HCT116 (cell line): ENCODE data around the gene CHRNA4. TPM values are rescaled to one million over a fixed set of nuclear protein-coding genes. Genes with fewer than 3 reads are reported as not detected.

Experiments
- ATAC-seq: fragments of 200-7000 bp; cut with Tn5 transposase; 2 replicates; pipeline ENCODE4 v1.9.1; 2020; ENCODE audit warnings: mild to moderate bottlenecking, moderate library complexity
- BruUV-seq: library from RNA; stranded (reverse); fragments of 400-500 nt; replicated peaks from 2 replicates; lab custom pipeline; 2021; lab: Mats Ljungman, UMichigan
- CTCF ChIA-PET: fragments of 300-600 bp; sonication (Branson Sonifier 250); formaldehyde crosslinking; loops from one replicate; lab custom pipeline; 2021; ENCODE audit warnings: antibody characterized with exemption; lab: Charles Lee
- POLR2A ChIA-PET: fragments of 300-600, 350-600 bp; sonication (Branson Sonifier 250); formaldehyde crosslinking; loops from one replicate; lab custom pipeline; 2021; ENCODE audit warnings: antibody characterized with exemption; lab: Charles Lee
- RAD21 ChIA-PET, 2 experiments: fragments of 300-600 bp; sonication (Branson Sonifier 250); formaldehyde crosslinking; loops; one replicate each; lab custom pipeline; 2023; ENCODE audit warnings: low total read pairs in 2 of 2; ENCODE audit not compliant: uncharacterized antibody in 2 of 2, unreplicated experiment in 2 of 2, low non-redundant PET in 1 of 2; lab: Charles Lee
- DNase-seq: peaks from one replicate; pipeline ENCODE4 v3.0.0-alpha.2; 2010; ENCODE audit warnings: low read depth, low spot score
- H2AFZ ChIP-seq: fragments of 200-600 bp; shearing (Covaris generic), sonication (generic); 2 replicates; pipeline ENCODE4 v1.6.1; 2017; ENCODE audit warnings: low read depth, mixed run types, mixed read lengths, antibody characterized with exemption, low read length; ENCODE audit not compliant: poor library complexity, severe bottlenecking
- H3K27ac ChIP-seq: 2 replicates; pipeline ENCODE4 v1.5.1; 2012; ENCODE audit warnings: low read depth, low read length
- H3K27me3 ChIP-seq: fragments of 200-600 bp; sonication (generic); 2 replicates; pipeline ENCODE4 v1.6.1; 2016; ENCODE audit warnings: mixed run types, low read length, mixed read lengths; ENCODE audit not compliant: insufficient read depth
- H3K36me3 ChIP-seq, 2 experiments: fragments of 200-500 bp in 1 of 2; fragments of 200-600 bp in 1 of 2; sonication (Bioruptor generic) in 1 of 2; sonication (generic) in 1 of 2; 2 replicates each; pipeline versions ENCODE4 v1.5.1 to v1.6.1; 2014 to 2016; ENCODE audit warnings: low read length in 2 of 2, inconsistent platforms in 1 of 2, mixed read lengths in 1 of 2, mixed run types in 1 of 2; ENCODE audit not compliant: insufficient read depth in 2 of 2, control insufficient read depth in 1 of 2
- H3K4me1 ChIP-seq, 2 experiments: fragments of 200-600 bp in 1 of 2; sonication (generic) in 1 of 2; 2 replicates each; pipeline versions ENCODE4 v1.5.1 to v1.6.1; 2012 to 2017; ENCODE audit warnings: low read length in 2 of 2, inconsistent platforms in 1 of 2, mild to moderate bottlenecking in 1 of 2, mixed read lengths in 1 of 2, mixed run types in 1 of 2, moderate library complexity in 1 of 2; ENCODE audit not compliant: insufficient read depth in 2 of 2, control insufficient read depth in 1 of 2
- H3K4me2 ChIP-seq: fragments of 200-600 bp; sonication (generic); 2 replicates; pipeline ENCODE4 v1.6.1; 2017; ENCODE audit warnings: mixed run types, low read length, mixed read lengths
- H3K4me3 ChIP-seq, 2 experiments: fragments of 200-600 bp in 1 of 2; sonication (generic) in 1 of 2; replicated peaks in 1 of 2; 2 replicates each; pipeline ENCODE4 v1.5.1; 2011 to 2016; ENCODE audit warnings: low read length in 2 of 2, control low read depth in 1 of 2, low read depth in 1 of 2, mild to moderate bottlenecking in 1 of 2, mixed read lengths in 1 of 2, mixed run types in 1 of 2
- H3K79me2 ChIP-seq: fragments of 200-600 bp; sonication (generic); 2 replicates; pipeline ENCODE4 v1.6.1; 2017; ENCODE audit warnings: mild to moderate bottlenecking, mixed run types, low read length, moderate library complexity, mixed read lengths; ENCODE audit not compliant: insufficient read depth
- H3K9ac ChIP-seq: fragments of 200-600 bp; sonication (generic); 2 replicates; pipeline ENCODE4 v1.6.1; 2016; ENCODE audit warnings: low read length, mixed read lengths
- H3K9me2 ChIP-seq: fragments of 200-600 bp; sonication (generic), shearing (Covaris generic); 2 replicates; pipeline ENCODE4 v1.6.1; 2017; ENCODE audit warnings: mixed run types, mild to moderate bottlenecking, moderate library complexity; ENCODE audit not compliant: insufficient read depth
- H3K9me3 ChIP-seq, 2 experiments: fragments of 200-500 bp in 1 of 2; fragments of 200-600 bp in 1 of 2; sonication (Bioruptor generic) in 1 of 2; sonication (generic) in 1 of 2; 2 replicates each; pipeline ENCODE4 v1.6.1; 2014 to 2017; ENCODE audit warnings: low read length in 2 of 2, mixed read lengths in 2 of 2, inconsistent platforms in 1 of 2, low read depth in 1 of 2, mild to moderate bottlenecking in 1 of 2, mixed run types in 1 of 2, moderate library complexity in 1 of 2; ENCODE audit not compliant: control insufficient read depth in 1 of 2, insufficient read depth in 1 of 2
- H4K20me1 ChIP-seq: fragments of 200-600 bp; sonication (generic), shearing (Covaris generic); 2 replicates; pipeline ENCODE4 v1.6.1; 2017; ENCODE audit warnings: mixed run types, mild to moderate bottlenecking, moderate library complexity; ENCODE audit not compliant: insufficient read depth
- REST ChIP-seq: IDR thresholded peaks from 2 replicates; pipeline ENCODE4 v1.6.1; 2012; ENCODE audit warnings: low read depth
- intact Hi-C: fragments of 100-400 bp; cut with micrococcal nuclease; formaldehyde crosslinking; loops from 2 replicates; pipeline ENCODE4 v1.10.0; 2022
- total RNA-seq: library from RNA; stranded (reverse); gene quantifications from one replicate; pipeline ENCODE4 v1.2.1, GENCODE V29; 2021; ENCODE audit not compliant: unreplicated experiment
- TF ChIP-seq, protein P1 (sequence below): IDR thresholded peaks from 2 replicates; pipeline ENCODE4 v1.6.1; 2012
- TF ChIP-seq, protein P2 (sequence below), 3 experiments: fragments of 200-600 bp in 1 of 3; sonication (generic) in 1 of 3; IDR thresholded peaks in 2 of 3; conservative IDR thresholded peaks in 1 of 3; 2 replicates each; pipeline ENCODE4 v1.5.1; 2012 to 2017; ENCODE audit warnings: low read depth in 2 of 3, low read length in 2 of 3, antibody characterized with exemption in 1 of 3, borderline replicate concordance in 1 of 3, control low read depth in 1 of 3, mild to moderate bottlenecking in 1 of 3, mixed read lengths in 1 of 3, mixed run types in 1 of 3, moderate library complexity in 1 of 3; ENCODE audit not compliant: insufficient read depth in 1 of 3

CHRNA4 gene
- total RNA-seq, 1 experiment from 2014 or later = not detected

GRCh38 chr20:63399596-63400375 is 38.6 kb upstream of the CHRNA4 start:
- H3K9me3 ChIP-seq = no peaks in the 10 kb centered on the region
- ChIA-PET RAD21 (no interaction called here), POLR2A (no interaction called here), CTCF (no interaction called here)
- TF ChIP-seq, protein P1, sequence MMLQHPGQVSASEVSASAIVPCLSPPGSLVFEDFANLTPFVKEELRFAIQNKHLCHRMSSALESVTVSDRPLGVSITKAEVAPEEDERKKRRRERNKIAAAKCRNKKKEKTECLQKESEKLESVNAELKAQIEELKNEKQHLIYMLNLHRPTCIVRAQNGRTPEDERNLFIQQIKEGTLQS = no peak
- no peak for TF ChIP-seq REST
- TF ChIP-seq, protein P2, sequence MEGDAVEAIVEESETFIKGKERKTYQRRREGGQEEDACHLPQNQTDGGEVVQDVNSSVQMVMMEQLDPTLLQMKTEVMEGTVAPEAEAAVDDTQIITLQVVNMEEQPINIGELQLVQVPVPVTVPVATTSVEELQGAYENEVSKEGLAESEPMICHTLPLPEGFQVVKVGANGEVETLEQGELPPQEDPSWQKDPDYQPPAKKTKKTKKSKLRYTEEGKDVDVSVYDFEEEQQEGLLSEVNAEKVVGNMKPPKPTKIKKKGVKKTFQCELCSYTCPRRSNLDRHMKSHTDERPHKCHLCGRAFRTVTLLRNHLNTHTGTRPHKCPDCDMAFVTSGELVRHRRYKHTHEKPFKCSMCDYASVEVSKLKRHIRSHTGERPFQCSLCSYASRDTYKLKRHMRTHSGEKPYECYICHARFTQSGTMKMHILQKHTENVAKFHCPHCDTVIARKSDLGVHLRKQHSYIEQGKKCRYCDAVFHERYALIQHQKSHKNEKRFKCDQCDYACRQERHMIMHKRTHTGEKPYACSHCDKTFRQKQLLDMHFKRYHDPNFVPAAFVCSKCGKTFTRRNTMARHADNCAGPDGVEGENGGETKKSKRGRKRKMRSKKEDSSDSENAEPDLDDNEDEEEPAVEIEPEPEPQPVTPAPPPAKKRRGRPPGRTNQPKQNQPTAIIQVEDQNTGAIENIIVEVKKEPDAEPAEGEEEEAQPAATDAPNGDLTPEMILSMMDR (IDR thresholded peaks at IDR 0.05 in 2 of 3, conservative IDR thresholded peaks at IDR 0.05 in 1 of 3; ENCODE audit: borderline replicate concordance in 1 of 3, insufficient read depth in 1 of 3, low read depth in 2 of 3, low read length in 2 of 3) = no peak
- H3K36me3 ChIP-seq = no peaks in the 10 kb centered on the region
- no peaks in the 10 kb centered on the region for H3K27me3 ChIP-seq
- no peak for DNase-seq
- no peak overlapping the region for H3K4me3 ChIP-seq
- no TSS peak for BruUV-seq
- no peaks in the 10 kb centered on the region for H3K79me2 ChIP-seq
- no peak overlapping the region for H3K27ac ChIP-seq
- ATAC-seq = no peak
- H3K4me1 ChIP-seq = no peaks in the 10 kb centered on the region
- no peaks in the 10 kb centered on the region for H3K9me2 ChIP-seq
- intact Hi-C loops = no loop called here
- no peak overlapping the region for H3K9ac ChIP-seq
- no peak overlapping the region for H2AFZ ChIP-seq
- H3K4me2 ChIP-seq = no peak overlapping the region
- H4K20me1 ChIP-seq = no peaks in the 10 kb centered on the region
